Measurements from ENCODE around the gene CHI3L1. TPM values are rescaled to one million over a fixed set of nuclear protein-coding genes. Genes with fewer than 3 reads are reported as not detected.

The CHI3L1 gene
- total RNA-seq, 2 donors from 2014 or later = 5.4 to 8.2 TPM

DNA sequence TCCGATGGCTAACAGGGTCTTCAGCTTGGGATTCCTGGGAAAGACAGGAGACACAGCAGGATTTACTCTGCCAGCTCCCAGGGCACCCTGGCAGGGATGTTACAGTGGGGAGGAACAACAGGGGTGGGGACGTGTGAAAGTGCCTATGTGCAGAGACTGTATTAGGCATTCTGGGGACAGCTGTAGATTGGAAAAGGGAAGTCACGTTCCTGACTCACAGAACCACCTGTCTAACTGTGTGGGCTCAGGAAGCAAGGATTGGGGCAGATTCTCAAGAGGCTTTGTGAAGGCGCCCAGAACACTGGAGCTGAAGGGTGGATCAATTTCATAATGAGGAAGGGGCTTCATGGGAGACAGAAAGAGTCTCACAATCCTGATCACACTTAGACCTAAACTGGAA is 38.6 kb upstream of the CHI3L1 start:
- no peak for TF ChIP-seq POLR2A (IDR thresholded peaks at IDR 0.05)
- TF ChIP-seq, protein P1, sequence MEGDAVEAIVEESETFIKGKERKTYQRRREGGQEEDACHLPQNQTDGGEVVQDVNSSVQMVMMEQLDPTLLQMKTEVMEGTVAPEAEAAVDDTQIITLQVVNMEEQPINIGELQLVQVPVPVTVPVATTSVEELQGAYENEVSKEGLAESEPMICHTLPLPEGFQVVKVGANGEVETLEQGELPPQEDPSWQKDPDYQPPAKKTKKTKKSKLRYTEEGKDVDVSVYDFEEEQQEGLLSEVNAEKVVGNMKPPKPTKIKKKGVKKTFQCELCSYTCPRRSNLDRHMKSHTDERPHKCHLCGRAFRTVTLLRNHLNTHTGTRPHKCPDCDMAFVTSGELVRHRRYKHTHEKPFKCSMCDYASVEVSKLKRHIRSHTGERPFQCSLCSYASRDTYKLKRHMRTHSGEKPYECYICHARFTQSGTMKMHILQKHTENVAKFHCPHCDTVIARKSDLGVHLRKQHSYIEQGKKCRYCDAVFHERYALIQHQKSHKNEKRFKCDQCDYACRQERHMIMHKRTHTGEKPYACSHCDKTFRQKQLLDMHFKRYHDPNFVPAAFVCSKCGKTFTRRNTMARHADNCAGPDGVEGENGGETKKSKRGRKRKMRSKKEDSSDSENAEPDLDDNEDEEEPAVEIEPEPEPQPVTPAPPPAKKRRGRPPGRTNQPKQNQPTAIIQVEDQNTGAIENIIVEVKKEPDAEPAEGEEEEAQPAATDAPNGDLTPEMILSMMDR (IDR thresholded peaks at IDR 0.05) = no peak

DNA sequence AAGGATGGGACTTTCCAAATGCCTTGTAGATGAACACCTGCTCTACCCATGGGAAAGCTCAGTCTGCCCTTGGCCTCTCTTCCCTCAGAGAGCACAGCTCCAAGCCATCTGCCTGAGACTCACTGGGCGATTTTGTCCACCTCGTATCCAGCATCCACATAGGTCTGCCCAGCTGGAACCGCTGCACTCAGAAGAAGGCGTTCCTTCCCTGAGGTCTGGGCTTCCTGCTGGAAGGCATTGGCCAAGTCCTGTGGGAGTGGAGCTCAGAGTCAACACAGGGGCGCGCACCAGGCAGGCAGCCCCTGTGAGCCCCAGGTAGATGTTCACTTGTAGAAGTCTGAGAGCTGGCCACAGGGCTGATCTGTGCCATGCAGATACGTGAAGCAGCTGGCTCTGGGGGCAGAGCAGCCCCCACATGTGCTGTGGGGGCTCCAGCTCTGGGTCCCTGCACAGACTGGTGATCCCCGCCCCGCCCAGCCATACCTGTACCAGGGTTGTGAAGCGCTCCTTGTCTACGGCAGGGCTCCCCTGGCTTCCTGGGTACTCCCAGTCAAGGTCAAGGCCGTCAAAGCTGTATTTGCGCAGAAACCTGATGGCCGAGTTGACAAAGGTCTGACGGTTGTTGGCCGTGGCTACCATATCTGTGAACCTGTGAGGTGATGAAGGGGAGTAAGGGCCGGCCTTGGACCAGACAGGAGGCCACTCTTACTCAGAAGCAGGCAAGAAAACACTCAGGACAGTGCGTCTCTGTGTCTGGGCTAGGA is 36.7 kb upstream of the CHI3L1 start:
- Histone ChIP-seq H3K9me3 (no peaks in the 10 kb centered on the region), H3K27me3 (no peaks in the 10 kb centered on the region), H3K27ac (no peak overlapping the region), H3K4me1 (no peaks in the 10 kb centered on the region), H3K36me3 (replicated peaks in 1 of 2; ENCODE audit: insufficient read depth in 1 of 2, low read depth in 2 of 2) (no peaks in the 10 kb centered on the region), H3K4me3 (no peak overlapping the region)
- intact Hi-C loops (cut with DNase I) = no loop called here
- 71 to 81% methylated on average over 5 to 15 of the region's 18 CpGs for WGBS, 2 donors
- TF ChIP-seq, protein P1 (IDR thresholded peaks at IDR 0.05) = no peak
- TF ChIP-seq POLR2A (IDR thresholded peaks at IDR 0.05) = no peak
- no peak for DNase-seq
- no peak for ATAC-seq

More for the DNA sequence above, 38.6 kb upstream of the CHI3L1 start:
- no peak overlapping the region for H3K4me3 ChIP-seq
- no peaks in the 10 kb centered on the region for H3K4me1 ChIP-seq
- no peak for ATAC-seq
- no peak for DNase-seq
- no peaks in the 10 kb centered on the region for H3K36me3 ChIP-seq (replicated peaks in 1 of 2; ENCODE audit: insufficient read depth in 1 of 2, low read depth in 2 of 2)
- WGBS, 2 donors = 56 to 71% methylated on average over 4 of the region's 4 CpGs
- H3K27ac ChIP-seq = no peak overlapping the region
- intact Hi-C loops (cut with DNase I) = no loop called here
- H3K9me3 ChIP-seq = no peaks in the 10 kb centered on the region
- no peaks in the 10 kb centered on the region for H3K27me3 ChIP-seq

GRCh38 chr1:203219934-203220333 is 33.4 kb upstream of the CHI3L1 start:
- Histone ChIP-seq H3K27ac (no peak overlapping the region), H3K9me3 (no peaks in the 10 kb centered on the region), H3K27me3 (no peaks in the 10 kb centered on the region), H3K4me1 (peaks cover 5% of the 10 kb centered on the region), H3K36me3 (replicated peaks in 1 of 2; ENCODE audit: insufficient read depth in 1 of 2, low read depth in 2 of 2) (no peaks in the 10 kb centered on the region), H3K4me3 (no peak overlapping the region)
- ATAC-seq = no peak
- no peak for TF ChIP-seq POLR2A (IDR thresholded peaks at IDR 0.05)
- TF ChIP-seq, protein P1 (IDR thresholded peaks at IDR 0.05) = no peak
- 61 to 84% methylated on average over 7 to 8 of the region's 8 CpGs for WGBS, 2 donors
- DNase-seq = no peak
- intact Hi-C loops (cut with DNase I) = loop anchor here (10.0 kb wide), 1 partner anchor 175 kb away; no protein-coding TSS in a partner anchor

- 50 to 57% methylated on average over 1 of the region's 1 CpG for WGBS, 2 donors
- H3K36me3 ChIP-seq (replicated peaks in 1 of 2; ENCODE audit: insufficient read depth in 1 of 2, low read depth in 2 of 2) = no peaks in the 10 kb centered on the region
- no peaks in the 10 kb centered on the region for H3K27me3 ChIP-seq
- H3K27ac ChIP-seq = no peak overlapping the region
- peaks cover 5% of the 10 kb centered on the region for H3K4me1 ChIP-seq
- intact Hi-C loops (cut with DNase I) = loop anchor here (10.0 kb wide), 1 partner anchor 174 kb away; no protein-coding TSS in a partner anchor
- ATAC-seq = no peak
- no peak for TF ChIP-seq POLR2A (IDR thresholded peaks at IDR 0.05)
- TF ChIP-seq, protein P1 (IDR thresholded peaks at IDR 0.05) = no peak
- DNase-seq = no peak
- H3K9me3 ChIP-seq = no peaks in the 10 kb centered on the region
- no peak overlapping the region for H3K4me3 ChIP-seq
These were observed 32.7 kb upstream of the CHI3L1 start for GRCh38 chr1:203219171-203219570.
